Endothelial cell of hepatic sinusoid (primary cell): ENCODE data around the gene TMEM150B.

Experiments
- in situ Hi-C: cut with HindIII; loops from 2 replicates; pipeline ENCODE4 v1.10.0; 2017; ENCODE audit warnings: low sequenced_read_pairs

Gene TMEM150B

DNA sequence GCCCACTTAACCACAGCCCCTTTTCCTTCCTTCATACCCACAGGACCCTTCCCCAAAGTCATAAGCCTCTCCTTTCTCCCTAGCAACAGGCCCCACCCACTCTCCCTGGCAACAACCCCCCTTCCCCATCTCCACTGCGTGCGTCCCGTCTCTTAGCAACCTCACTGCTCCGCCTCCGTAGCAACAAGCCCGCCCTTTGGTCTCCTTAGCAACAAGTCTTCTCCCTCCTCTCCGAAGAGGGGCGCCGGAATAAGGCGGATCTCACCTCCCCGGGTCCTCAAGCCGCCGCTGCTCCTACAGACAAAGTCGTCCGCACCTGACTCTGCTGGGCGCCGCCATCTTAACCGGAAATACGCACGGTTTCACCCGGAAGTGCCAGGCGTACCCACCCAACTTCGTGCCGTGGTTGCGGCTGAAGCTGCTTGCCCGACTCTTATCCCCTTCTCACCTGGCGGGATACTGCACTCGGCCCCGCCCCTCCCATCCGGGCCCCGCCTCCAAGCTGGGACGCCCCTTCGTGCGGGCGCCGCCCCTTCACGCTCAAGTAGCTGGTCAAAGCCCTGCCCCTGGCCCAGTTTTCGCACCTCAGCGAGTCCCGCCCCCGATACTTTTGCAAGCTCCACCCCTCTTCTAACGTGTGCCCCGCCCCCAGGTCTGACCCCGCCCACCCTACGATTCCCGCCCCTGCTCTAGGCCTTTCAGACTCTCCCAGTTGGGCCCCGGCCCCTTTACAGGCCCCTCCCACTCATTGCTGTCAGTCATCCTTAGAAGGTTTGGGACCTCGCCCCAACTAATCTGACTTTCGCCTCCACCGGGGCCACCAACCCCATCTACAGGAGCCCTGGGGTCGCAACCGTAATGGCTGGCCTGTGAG is 45.1 kb downstream of the TMEM150B start, which contains the start of gene HSPBP1:
TSS of gene HSPBP1 (minus strand) at position 341 of the 874 bp plus-strand sequence. CDS start 502 bp downstream, outside the sequence.
- in situ Hi-C loops = no loop called here

DNA sequence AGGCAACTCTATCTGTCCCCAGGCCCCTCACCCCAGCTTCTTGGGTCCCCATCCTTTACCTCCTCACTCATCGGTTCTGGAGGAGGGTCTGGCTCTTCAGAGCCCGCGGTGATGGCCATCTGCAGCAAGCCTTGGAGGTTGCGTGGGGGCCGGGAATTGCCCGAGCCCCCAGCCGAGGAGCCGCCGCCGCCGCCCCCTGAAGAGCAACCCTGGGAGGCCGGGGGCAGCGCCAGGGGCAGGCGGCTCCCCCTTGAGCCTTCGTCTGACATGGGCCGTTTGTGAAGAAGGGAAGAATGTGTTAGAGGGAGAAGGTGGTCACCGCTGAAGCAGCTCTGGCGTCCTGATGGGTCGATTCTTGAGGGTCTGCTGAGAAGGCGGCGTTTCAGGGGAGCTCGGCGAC is 45.8 kb downstream of the TMEM150B start:
- in situ Hi-C loops = no loop called here

DNA sequence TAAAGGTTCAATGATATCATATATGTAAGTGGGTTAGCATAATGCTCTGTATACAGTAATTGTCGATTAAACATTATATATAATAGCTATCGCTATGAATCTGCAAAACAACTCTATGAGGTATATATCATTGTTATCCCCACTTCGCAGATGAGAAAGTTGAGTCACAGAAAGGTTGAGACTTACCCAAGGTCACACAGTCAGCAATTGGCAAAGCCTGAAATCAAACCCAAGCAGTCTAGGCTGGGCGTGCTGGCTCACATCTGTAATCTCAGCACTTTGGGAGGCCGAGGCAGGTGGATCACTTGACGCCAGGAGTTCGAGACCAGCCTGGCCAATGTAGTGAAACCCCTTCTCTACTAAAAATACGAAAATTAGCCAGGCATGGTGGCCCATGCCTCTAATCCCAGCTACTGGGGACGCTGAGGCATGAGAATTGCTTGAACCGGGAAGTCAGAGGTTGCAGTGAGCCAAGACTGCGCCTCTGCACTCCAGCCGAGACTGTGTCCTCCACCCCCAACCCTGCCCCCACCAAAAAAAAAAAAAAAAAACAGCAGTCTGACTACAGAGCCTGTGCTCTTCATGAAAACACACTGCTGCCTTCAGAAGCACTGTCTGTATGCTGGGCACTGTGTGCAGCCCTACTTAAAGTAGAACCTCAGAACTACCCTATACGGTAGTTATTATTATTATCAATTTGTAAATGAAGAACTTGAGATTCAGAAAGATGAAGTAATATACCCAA is 46.6 kb downstream of the TMEM150B start:
- in situ Hi-C loops = no loop called here

DNA sequence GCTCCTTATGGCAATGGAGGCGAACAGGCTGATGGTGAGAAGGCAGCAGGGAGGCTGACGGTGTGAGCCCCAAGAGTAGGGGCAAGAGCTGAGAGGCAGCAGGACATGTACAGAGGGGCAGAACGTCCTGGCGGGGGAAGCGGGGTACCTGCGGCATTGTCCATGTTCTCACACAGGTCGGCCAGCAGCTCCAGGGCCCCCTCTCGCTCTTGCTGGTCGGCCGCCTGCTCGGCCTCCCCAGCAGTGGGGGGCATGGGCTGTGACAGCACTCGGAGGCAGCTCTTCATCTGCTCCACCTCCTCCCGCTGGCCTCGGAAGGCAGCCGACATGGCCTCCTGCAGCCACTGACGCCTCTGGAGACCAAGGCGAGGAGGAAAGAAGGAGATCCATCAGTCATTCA is 47.6 kb downstream of the TMEM150B start:
- in situ Hi-C loops = no loop called here

DNA sequence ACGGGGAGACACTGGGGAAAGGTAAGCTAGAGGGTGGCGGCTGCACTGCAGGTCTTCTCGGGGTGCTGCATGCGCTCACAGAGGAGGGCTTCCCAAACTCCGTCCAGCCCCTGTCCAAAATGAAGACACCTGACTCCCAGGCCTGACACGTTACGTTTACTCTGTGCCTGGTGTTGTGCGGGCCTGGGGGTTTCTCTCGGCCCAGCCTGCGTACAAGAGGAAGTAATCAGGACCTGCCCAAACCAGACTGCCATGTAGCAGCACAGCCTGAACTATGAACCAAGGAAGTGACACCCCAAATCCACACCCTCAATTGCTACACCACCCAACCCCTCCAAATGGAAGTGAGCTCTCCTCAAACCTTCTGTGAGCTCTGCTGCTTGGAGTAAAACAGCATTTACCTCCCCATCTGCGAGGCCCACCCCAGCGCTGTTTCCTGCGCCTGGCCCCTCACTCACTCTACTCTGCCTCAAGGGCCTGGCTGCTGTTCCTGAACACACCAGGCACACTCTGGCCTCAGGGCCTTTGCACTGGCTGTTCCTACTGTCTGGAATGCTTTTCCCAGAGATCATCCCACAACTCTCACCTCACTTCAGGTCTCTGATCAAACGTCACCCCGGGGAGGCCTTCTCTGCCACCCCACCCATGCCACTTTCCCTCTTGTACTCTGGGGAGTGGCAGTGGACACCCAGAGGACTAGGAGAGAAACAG is 48.3 kb downstream of the TMEM150B start:
- in situ Hi-C loops = no loop called here

DNA sequence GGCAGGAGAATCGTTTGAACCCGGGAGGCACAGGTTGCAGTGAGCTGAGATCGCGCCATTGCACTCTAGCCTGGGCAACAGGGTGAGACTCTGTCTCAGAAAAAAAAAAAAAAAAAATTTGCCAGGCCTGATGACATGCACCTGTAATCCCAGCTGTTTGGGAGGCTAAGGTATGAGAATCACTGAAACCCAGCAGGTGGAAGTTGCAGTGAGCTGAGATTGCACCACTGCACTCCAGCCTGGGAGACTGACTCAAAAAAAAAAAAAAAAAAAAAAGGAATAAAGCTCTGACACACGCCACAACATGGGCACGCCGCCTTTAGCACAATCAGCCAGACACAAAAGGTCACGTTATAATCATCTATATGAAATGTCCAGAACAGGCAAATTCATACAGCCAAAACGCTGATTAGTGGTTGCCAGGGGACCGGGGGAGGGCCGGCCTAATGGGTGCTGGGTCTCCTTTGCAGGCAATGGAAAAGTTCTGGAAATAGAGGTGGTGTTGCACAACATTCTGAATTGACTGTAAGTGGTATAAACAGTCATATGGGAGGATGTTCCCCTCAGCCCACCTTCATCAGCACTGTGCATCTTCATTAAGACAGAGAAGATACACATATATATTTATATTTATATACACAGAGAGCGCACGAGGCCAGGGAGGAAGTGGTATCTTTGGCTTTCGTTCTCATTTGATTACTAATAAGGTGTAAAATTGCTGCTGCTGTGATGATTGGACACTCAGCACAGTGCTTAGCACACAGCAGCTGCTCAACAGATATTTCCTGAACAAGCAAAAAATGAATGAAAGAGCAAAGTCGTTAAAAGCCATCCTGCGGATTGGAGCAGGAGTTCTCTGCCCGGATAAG is 49.1 kb downstream of the TMEM150B start:
- in situ Hi-C loops = no loop called here

DNA sequence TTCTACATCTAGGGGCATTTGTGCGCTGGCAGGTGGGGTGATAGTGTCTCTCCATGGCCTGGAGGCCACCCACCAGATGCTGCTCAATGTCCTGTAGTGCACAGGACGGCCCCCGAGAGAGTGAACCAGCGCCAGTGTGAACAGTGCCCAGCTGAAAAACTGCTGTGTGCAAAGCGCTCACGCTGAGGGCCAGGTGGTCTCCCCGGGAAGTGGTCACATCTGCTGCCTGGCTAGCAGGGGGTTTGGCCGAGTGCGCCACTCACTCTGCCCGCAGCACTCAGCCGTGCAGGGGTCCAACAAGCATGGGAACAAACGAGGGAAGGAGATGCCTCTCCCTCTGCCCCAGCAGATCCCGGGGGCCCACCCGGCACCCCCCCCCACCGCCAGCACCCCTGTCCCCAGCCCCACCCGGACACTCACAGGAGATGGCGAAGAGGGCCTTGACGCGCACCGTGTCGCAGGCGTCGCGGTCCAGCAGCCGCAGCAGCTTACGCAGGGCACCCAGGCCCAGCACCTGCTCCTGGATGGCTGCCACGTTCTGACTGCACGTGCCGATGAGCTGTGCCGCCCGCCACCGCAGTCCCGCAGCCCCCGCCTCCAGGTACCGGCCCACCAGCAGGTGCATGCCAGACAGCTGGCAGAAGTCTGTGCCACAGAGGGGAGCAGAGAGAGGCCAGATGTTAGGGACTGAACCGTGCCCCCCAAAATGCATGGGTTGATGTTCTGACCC is 51.0 kb downstream of the TMEM150B start:
- in situ Hi-C loops = no loop called here

DNA sequence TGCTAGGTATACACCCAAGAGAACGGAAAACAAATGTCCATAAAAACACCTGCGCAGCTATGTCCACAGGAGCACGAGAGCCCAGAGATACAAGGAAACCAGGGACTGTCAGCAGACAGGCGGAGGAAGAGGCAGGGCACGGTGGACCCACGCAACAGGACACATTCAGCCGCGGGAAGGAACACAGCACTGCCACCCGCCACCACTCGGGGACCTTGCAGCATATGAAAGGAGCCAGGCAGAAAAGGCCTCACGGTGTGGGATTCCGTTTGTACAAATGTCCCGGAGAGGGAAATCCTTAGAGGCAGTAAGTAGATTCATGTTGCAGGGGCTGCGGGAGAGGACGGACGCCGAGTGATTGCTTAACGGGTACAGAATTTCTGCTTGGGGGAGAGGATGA is 53.0 kb downstream of the TMEM150B start:
- in situ Hi-C loops = no loop called here

DNA sequence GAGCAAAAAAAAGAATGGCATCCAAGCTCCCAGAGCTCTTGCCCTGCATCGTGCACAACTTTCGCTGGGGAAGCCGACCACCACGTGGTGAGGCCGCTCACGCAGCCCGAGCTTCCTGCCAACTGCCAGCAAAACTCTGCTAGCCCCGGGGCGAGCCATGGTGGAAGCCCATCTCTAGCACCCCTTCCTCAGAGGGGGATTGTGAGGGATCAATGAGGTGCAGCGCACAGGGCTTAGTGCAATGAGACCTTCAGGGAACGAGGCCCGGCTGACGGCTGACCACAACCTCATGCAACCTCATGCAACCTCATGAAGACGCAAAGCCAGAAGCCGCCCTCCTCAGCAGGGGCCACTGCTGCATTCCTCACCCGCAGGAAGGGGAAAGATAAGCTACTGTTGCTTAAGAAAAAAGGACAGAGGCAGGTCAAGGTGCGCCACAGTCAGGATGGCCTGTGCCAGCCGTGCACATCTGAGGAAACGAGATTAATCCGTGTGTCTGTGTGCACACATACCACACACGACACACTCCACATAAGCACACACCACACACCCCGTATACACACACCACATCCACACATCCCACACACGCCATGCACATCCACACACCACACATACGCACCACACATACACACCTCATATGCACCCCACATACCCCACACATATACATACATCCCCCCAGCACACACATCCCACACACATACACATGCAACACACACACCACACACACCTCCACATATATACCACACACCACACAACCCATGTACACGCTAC is 54.8 kb downstream of the TMEM150B start:
- in situ Hi-C loops = no loop called here

DNA sequence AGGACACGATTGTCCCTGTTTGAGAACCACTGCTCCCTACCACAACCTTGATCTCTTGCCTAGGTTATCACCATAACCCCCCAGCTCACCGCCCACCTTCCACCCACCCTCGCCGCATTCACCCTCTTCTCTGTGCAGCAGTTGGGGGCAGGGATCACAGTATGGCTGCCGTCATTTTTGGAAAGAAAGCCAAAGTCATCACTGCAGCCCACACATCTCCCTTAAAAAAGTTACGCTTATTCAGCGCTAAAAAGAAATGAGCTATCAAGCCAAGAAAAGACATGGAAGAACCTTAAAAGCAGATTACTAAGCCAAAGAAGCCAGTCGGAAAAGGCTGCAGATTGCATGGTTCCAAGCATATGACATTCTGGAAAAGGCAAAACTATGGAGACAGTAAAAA is 55.8 kb downstream of the TMEM150B start:
- in situ Hi-C loops = no loop called here

DNA sequence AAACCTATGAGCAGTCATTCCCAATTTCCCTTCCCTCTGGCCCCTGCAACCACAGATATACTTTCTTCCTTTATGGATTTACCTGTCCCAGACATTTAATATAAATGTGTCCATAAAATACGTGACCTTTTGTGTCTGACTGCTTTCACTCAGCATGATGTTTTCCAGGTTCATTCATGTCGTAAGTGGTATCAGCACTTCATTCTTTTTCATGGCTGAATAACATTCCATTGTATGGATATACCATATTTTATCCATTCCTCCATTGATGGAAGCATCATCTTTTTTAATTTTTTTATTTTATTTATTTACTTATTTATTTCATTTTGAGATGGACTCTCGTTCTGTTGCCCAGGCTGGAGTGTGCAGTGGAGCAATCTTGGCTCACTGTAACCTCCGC is 58.3 kb downstream of the TMEM150B start:
- in situ Hi-C loops = no loop called here

DNA sequence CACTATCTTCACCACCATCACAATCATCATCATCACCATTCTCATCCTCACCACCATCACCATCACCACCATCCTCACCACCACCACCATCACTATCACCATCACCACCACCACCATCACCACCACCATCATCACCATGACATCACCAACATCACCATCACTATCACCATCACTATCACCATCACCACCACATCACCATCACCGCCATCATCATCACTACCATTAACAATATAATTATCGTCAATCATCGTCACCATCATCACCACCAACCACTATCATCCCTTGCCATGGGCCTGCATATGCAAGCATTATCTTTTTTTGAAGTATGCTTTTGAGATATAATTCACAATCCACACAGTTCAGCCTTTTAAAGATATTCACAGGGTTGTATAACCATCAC is 58.7 kb downstream of the TMEM150B start:
- in situ Hi-C loops = no loop called here

DNA sequence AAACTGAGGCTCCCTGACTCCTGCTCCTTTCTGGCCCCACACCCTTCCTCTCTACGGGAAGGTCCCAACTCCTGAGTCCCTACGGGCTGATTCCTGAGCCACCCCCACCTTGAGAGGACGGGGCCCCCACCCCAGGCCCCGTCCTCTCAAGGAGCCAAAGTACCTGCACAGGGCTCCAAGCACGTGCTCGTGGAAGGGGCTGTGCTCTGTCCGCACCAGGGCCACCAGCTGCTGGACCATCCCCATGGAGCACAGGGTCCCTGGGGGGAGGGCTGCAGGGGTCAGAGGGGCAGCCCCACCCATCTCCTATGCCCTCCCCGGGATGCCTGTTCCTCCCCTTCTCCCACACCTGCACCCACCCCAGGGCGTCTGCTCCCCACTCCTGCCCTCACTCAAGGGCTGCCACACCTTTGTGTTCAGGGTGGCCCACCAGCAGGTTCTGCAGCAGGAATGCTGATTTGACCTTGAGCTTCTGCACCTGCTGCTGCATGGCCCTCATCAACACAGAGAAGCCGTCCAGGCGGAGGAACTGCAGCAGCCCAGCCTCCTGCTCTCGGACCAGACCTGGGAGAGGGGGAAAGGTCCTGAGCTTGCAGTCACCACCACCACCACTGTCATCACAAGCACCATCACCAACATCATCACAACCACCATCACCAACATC is 59.3 kb downstream of the TMEM150B start:
- in situ Hi-C loops = no loop called here

DNA sequence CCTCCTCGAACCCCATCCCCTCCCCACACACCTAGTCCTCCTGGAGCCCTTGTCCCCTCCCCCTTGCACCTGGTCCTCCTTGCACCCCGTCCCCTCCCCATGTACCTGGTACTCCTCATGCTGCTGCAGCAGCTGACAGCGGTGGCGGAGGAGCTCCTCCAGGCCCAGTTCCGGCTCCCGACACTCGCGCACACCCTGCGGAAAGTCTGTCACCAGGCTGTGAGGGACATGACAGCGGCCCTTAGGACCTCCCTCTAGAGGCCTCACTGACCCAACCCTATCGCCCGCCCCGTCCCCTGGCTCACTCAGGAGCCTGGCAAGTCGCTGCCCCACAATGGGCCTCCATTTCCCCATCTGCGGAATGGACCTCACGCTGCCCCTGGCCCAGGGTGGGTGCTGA is 60.0 kb downstream of the TMEM150B start:
- in situ Hi-C loops = no loop called here

DNA sequence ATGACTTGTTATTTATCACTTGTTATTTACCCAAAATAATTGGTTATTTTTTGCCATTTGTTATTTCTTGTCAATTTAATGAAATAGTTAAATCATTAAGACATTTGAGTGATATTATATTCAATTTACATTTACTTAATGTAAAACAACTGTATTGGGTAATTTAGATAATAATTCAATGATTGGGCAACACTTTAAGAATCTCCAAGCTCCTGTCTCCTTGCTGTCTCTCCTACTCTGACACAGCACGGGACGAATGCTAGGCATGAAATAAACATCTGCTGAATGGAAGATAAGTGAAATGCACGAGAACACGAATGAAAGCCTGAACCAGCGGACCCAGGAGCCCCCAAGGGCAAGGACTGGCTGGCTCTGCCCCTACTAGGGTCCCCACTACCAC is 60.6 kb downstream of the TMEM150B start:
- in situ Hi-C loops = no loop called here
